Fibroblast of lung (primary cell): ENCODE results near the gene MAGI2. TPM values are rescaled to one million over a fixed set of nuclear protein-coding genes. Genes with fewer than 3 reads are reported as not detected.

Source experiments
- DNase-seq, 2 donors: peaks; one replicate each; pipeline versions ENCODE4 v3.0.0 to v3.0.0-alpha.2; 2010; ENCODE audit warnings: low read depth in 2 of 2
- H2AFZ ChIP-seq: 2 replicates; pipeline ENCODE4 v1.5.1; 2012; ENCODE audit warnings: low read length, control low read depth, inconsistent platforms
- H3K27ac ChIP-seq: 2 replicates; pipeline ENCODE4 v1.5.1; 2011; ENCODE audit warnings: low read length, control low read depth; ENCODE audit not compliant: insufficient read depth
- H3K27me3 ChIP-seq: 2 replicates; pipeline ENCODE4 v1.5.1; 2011; ENCODE audit warnings: mild to moderate bottlenecking, low read length; ENCODE audit not compliant: control insufficient read depth, insufficient read depth
- H3K36me3 ChIP-seq: 2 replicates; pipeline ENCODE4 v1.5.1; 2011; ENCODE audit warnings: low read length; ENCODE audit not compliant: control insufficient read depth, insufficient read depth
- H3K4me1 ChIP-seq: 2 replicates; pipeline ENCODE4 v1.5.1; 2011; ENCODE audit warnings: low read length; ENCODE audit not compliant: control insufficient read depth, insufficient read depth; ENCODE audit errors: extremely low read depth
- H3K4me2 ChIP-seq: 2 replicates; pipeline ENCODE4 v1.5.1; 2011; ENCODE audit warnings: low read length, control low read depth; ENCODE audit not compliant: insufficient read depth; ENCODE audit errors: extremely low read depth
- H3K4me3 ChIP-seq, 4 experiments: fragments of 200-600 bp in 1 of 4; sonication (generic) in 1 of 4; replicated peaks in 1 of 4; 2 replicates each; pipeline ENCODE4 v1.5.1; 2011 to 2016; ENCODE audit warnings: low read length in 4 of 4, low read depth in 3 of 4, mild to moderate bottlenecking in 3 of 4, control low read depth in 2 of 4, inconsistent platforms in 1 of 4, mixed read lengths in 1 of 4; ENCODE audit not compliant: insufficient read depth in 1 of 4; ENCODE audit errors: control extremely low read depth in 1 of 4
- H3K79me2 ChIP-seq: 2 replicates; pipeline ENCODE4 v1.5.1; 2012; ENCODE audit warnings: mild to moderate bottlenecking, low read length, inconsistent platforms; ENCODE audit not compliant: control insufficient read depth, insufficient read depth
- H3K9ac ChIP-seq: 2 replicates; pipeline ENCODE4 v1.5.1; 2011; ENCODE audit warnings: mild to moderate bottlenecking, low read length, control low read depth; ENCODE audit not compliant: insufficient read depth
- H3K9me3 ChIP-seq: 2 replicates; pipeline ENCODE4 v1.5.1; 2012; ENCODE audit warnings: low read depth, low read length; ENCODE audit not compliant: control insufficient read depth, insufficient read depth
- H4K20me1 ChIP-seq: 2 replicates; pipeline ENCODE4 v1.5.1; 2011; ENCODE audit warnings: low read length; ENCODE audit not compliant: control insufficient read depth, insufficient read depth; ENCODE audit errors: extremely low read depth
- EZH2 ChIP-seq: IDR thresholded peaks from 2 replicates; pipeline ENCODE4 v1.5.1; 2012; ENCODE audit warnings: low read length, control low read depth, mild to moderate bottlenecking; ENCODE audit errors: missing control alignments
- polyA plus RNA-seq, 2 donors: library from polyadenylated mRNA; depleted of rRNA in 1 of 2; stranded (reverse) in 1 of 2; unstranded in 1 of 2; fragments of >200 nt; gene quantifications; 2 replicates each; pipeline ENCODE4 v1.2.1, GENCODE V29; 2011 to 2012; ENCODE audit warnings: missing spikeins in 1 of 2
- total RNA-seq: library from RNA; depleted of rRNA; stranded (reverse); fragments of >200 nt; gene quantifications from 2 replicates; pipeline ENCODE4 v1.2.1, GENCODE V29; 2014
- TF ChIP-seq, protein P1 (sequence below), 2 donors: IDR thresholded peaks in 1 of 2; conservative IDR thresholded peaks in 1 of 2; 1 replicate in 1 of 2; 2 replicates in 1 of 2; pipeline ENCODE4 v1.5.1; 2011 to 2012; ENCODE audit warnings: low read length in 2 of 2, control low read depth in 1 of 2, inconsistent platforms in 1 of 2, low read depth in 1 of 2, mild to moderate bottlenecking in 1 of 2

The MAGI2 gene
- total and polyA plus RNA-seq, 2 donors (not counting 1 experiment from before 2014, with no cell fraction given), result 1.8 to 17.0 TPM

DNA sequence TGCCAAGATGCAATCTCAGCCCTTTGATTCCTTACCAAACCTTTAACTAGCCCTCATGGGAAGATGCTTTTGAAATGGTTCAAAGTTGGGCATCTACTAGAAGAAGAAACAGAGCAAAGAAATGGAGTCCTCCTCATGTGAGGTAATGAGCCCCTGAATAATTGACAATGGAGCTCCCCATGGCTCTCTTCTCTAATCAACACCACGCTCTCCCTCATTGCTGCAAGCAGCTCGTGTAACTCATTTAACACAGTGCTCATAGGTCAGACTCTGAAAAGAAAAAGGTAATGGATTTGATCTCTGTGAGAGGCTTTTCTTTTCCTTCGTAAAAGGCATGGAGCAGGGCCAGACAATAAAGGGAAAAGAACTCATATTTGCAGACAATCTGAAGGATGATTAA, 1342.1 kb downstream of the MAGI2 start:
- Histone ChIP-seq H3K4me3 (no peak overlapping the region), H3K79me2 (no peaks in the 10 kb centered on the region), H3K9ac (no peak overlapping the region), H3K4me1 (no peaks in the 10 kb centered on the region), H3K9me3 (no peaks in the 10 kb centered on the region), H3K36me3 (no peaks in the 10 kb centered on the region), H3K27me3 (no peaks in the 10 kb centered on the region), H2AFZ (no peak overlapping the region), H3K4me2 (no peak overlapping the region), H3K27ac (no peak overlapping the region), H4K20me1 (no peaks in the 10 kb centered on the region)
- no peak for TF ChIP-seq EZH2
- TF ChIP-seq, protein P1, sequence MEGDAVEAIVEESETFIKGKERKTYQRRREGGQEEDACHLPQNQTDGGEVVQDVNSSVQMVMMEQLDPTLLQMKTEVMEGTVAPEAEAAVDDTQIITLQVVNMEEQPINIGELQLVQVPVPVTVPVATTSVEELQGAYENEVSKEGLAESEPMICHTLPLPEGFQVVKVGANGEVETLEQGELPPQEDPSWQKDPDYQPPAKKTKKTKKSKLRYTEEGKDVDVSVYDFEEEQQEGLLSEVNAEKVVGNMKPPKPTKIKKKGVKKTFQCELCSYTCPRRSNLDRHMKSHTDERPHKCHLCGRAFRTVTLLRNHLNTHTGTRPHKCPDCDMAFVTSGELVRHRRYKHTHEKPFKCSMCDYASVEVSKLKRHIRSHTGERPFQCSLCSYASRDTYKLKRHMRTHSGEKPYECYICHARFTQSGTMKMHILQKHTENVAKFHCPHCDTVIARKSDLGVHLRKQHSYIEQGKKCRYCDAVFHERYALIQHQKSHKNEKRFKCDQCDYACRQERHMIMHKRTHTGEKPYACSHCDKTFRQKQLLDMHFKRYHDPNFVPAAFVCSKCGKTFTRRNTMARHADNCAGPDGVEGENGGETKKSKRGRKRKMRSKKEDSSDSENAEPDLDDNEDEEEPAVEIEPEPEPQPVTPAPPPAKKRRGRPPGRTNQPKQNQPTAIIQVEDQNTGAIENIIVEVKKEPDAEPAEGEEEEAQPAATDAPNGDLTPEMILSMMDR (conservative IDR thresholded peaks at IDR 0.05 in 1 of 2, IDR thresholded peaks at IDR 0.05 in 1 of 2; ENCODE audit: low read depth in 1 of 2, low read length in 2 of 2), result no peak
- DNase-seq, result no peak

DNA sequence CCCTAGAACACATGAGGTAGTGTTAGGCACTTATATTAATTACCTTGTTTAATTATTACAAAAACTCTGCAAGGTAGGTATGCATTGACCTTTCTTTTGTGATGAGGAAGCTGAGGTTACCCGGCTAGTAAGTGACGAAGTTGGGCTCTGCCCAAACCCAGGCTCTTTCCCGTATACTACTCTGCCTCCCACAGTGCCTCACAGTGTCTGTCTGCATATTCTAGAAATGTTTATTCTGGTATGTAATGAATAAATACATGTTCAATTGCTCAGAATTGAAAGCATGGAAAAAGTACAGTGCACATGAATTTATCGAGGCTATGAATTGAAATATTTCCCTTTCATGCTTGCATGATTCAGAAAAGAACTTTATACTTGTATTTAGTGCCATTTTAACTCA, 1350.0 kb downstream of the MAGI2 start:
- Histone ChIP-seq H2AFZ (no peak overlapping the region), H4K20me1 (no peaks in the 10 kb centered on the region), H3K4me2 (no peak overlapping the region), H3K36me3 (no peaks in the 10 kb centered on the region), H3K9me3 (no peaks in the 10 kb centered on the region), H3K27me3 (no peaks in the 10 kb centered on the region), H3K79me2 (no peaks in the 10 kb centered on the region), H3K4me1 (no peaks in the 10 kb centered on the region), H3K9ac (no peak overlapping the region), H3K27ac (no peak overlapping the region), H3K4me3 (no peak overlapping the region)
- DNase-seq, result peak in 1 of 2 donors; percentile 20
- no peak for TF ChIP-seq EZH2
- TF ChIP-seq, protein P1 (conservative IDR thresholded peaks at IDR 0.05 in 1 of 2, IDR thresholded peaks at IDR 0.05 in 1 of 2; ENCODE audit: low read depth in 1 of 2, low read length in 2 of 2), result no peak

DNA sequence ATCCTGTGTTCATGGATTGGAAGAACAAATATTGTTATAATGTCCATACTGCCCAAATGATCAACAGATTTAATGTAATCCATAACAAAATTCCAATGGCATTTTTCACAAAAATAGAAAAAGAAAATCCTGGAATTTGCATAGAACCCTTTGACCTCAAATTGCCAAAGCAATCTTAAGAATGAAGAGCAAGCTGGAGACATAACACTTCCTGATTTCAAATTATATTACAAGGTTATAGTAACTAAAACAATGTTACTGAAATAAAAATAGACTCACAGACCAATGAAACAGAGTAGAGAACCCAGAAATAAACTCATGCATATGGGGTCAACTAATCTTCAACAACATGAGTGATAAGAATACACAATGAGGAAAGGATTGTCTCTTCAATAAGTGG, 1352.4 kb downstream of the MAGI2 start:
- Histone ChIP-seq H4K20me1 (no peaks in the 10 kb centered on the region), H3K4me3 (no peak overlapping the region), H3K36me3 (no peaks in the 10 kb centered on the region), H3K4me2 (no peak overlapping the region), H3K9ac (no peak overlapping the region), H3K9me3 (no peaks in the 10 kb centered on the region), H3K4me1 (no peaks in the 10 kb centered on the region), H3K27ac (no peak overlapping the region), H3K27me3 (no peaks in the 10 kb centered on the region), H3K79me2 (no peaks in the 10 kb centered on the region), H2AFZ (no peak overlapping the region)
- DNase-seq, result no peak
- no peak for TF ChIP-seq EZH2
- TF ChIP-seq, protein P1 (conservative IDR thresholded peaks at IDR 0.05 in 1 of 2, IDR thresholded peaks at IDR 0.05 in 1 of 2; ENCODE audit: low read depth in 1 of 2, low read length in 2 of 2), result no peak
